Muscle layer of duodenum (tissue), 2 donors: ENCODE measurements around the gene GRIFIN.
"Not testable (repeated sequence)": the region's sequence is repeated elsewhere in the genome, so short reads cannot be mapped to it uniquely, and the experiment has no call there.

Experiments
- H3K27ac ChIP-seq: one replicate; pipeline ENCODE4 v1.7.0; 2013; ENCODE audit warnings: mild to moderate bottlenecking, low read length
- H3K27me3 ChIP-seq: one replicate; pipeline ENCODE4 v1.7.0; 2013; ENCODE audit warnings: low read depth, mild to moderate bottlenecking, control low read depth, low read length
- H3K36me3 ChIP-seq, 2 donors: one replicate each; pipeline ENCODE4 v1.7.0; 2013; ENCODE audit warnings: low read length in 2 of 2, control low read depth in 1 of 2, mild to moderate bottlenecking in 1 of 2; ENCODE audit not compliant: insufficient read depth in 2 of 2, control insufficient read depth in 1 of 2
- H3K4me1 ChIP-seq, 2 donors: one replicate each; pipeline ENCODE4 v1.7.0; 2013; ENCODE audit warnings: low read length in 2 of 2, mild to moderate bottlenecking in 2 of 2, control low read depth in 1 of 2, moderate library complexity in 1 of 2; ENCODE audit not compliant: insufficient read depth in 2 of 2, control insufficient read depth in 1 of 2
- H3K4me3 ChIP-seq, 2 donors: one replicate each; pipeline ENCODE4 v1.7.0; 2013; ENCODE audit warnings: low read length in 2 of 2, low read depth in 1 of 2, mild to moderate bottlenecking in 1 of 2
- H3K9me3 ChIP-seq, 2 donors: one replicate each; pipeline ENCODE4 v1.7.0; 2013; ENCODE audit warnings: low read length in 2 of 2, control low read depth in 1 of 2, mild to moderate bottlenecking in 1 of 2; ENCODE audit not compliant: control insufficient read depth in 1 of 2
- donor health status: healthy.

Gene GRIFIN

DNA sequence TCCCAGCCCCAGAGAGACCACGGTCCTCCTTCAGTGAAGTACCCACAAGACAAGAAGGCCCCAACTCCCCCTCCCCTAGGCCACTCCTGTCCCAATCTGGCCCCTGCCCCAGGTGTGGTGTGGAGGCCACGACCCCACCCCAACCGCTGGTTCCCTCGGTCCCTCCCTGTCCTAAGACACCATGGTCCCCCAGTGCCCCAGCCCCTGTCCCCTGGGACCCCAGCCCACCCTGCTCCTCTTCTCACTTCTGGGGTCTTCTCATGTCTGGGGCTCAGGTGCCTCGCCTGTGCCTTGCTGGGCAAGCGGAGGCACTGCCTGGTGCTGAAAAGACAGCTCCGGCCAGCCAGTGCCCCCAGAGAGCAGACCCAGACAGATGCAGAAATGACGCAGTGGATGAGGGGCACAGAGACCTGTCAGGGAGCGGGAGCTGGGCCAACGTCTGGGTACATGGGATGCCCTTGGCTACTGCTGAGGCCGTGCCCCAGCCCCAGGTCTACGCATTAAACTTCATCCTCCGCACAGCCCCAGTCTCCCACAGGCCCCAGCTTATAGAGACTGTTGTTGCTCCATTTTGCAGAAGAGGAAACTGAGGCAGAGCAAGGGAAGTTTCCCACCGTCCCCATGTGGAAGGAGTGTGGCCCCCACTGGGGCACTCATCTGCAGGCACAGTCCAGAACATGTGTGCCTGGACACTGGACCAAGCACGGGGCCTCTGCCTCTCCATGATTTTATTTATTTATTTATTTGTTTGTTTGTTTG is 14.8 kb downstream of the GRIFIN start:
- H3K9me3 ChIP-seq, result no peaks in the 10 kb centered on the region
- H3K27me3 ChIP-seq, result no peaks in the 10 kb centered on the region
- no peaks in the 10 kb centered on the region for H3K4me1 ChIP-seq
- no peak overlapping the region for H3K27ac ChIP-seq
- no peak overlapping the region for H3K4me3 ChIP-seq
- no peaks in the 10 kb centered on the region for H3K36me3 ChIP-seq

DNA sequence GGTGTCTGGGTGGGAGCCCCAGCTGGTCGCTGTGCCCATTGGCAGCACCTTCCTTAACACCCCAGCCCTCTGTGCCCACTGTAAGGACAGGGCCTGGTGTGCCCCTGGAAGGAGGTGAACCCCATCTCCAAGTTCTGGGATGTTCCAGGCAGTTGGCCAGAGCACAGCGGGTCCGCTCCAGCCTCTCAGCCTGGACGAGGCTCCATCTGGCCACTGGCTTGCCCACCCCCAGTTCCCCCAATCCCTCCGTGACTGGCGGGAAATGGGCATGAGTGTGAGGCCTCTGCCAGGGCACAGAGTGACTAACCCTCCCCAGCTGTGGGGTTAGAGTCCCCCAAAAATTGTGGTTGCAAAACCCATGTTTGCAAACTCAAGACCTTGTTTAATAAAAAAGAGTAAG is 15.6 kb downstream of the GRIFIN start:
- Histone ChIP-seq H3K27ac (no peak overlapping the region), H3K4me3 (no peak overlapping the region), H3K9me3 (no peaks in the 10 kb centered on the region)

DNA sequence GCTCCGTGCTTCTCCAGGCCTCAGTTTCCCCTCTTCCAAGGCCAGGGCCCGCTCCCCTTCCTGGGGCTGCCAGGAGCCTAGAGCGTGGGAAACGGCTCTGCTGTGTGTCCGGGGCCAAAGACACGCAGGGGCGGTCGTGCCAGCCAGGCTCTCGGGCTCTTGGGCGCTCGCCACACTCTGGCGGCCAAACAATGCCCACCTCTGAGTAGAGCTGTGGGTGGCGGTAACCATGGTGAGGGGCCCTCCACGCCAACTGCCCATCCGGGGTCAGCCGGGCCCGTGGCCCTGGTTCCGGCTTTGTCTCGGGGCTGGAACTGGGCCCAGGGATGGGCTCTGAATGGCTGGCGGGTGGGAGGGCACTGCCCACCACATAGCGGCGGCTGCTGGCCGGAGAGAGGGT is 16.0 kb downstream of the GRIFIN start:
- H3K4me1 ChIP-seq, result no peaks in the 10 kb centered on the region
- no peaks in the 10 kb centered on the region for H3K9me3 ChIP-seq
- no peaks in the 10 kb centered on the region for H3K36me3 ChIP-seq
- no peak overlapping the region for H3K4me3 ChIP-seq
- H3K27ac ChIP-seq, result no peak overlapping the region
- H3K27me3 ChIP-seq, result no peaks in the 10 kb centered on the region

More for the DNA sequence above, 15.6 kb downstream of the GRIFIN start:
- Histone ChIP-seq H3K27me3 (no peaks in the 10 kb centered on the region), H3K4me1 (no peaks in the 10 kb centered on the region), H3K36me3 (no peaks in the 10 kb centered on the region)

DNA sequence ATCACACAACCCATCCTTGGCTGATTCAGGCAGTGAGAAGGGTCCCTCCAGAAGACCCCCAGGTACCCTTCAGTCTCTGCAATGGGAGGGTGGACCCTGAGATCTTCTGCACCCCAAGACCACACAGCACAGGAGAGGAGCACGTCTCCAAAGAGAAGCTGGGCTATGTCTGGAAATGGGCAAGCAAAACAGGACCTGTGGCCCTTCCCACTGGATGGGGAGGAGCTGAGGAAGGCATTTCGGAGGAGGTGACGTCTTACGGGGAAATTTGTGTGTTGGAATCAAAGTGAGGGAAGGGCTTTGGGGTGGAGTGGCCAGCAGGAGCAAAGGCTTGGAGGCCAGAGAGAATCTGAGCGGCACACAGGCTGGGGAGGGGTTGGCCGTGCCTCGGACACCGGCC is 16.5 kb downstream of the GRIFIN start:
- Histone ChIP-seq H3K4me3 (no peak overlapping the region), H3K27me3 (no peaks in the 10 kb centered on the region), H3K9me3 (no peaks in the 10 kb centered on the region), H3K4me1 (no peaks in the 10 kb centered on the region), H3K27ac (no peak overlapping the region), H3K36me3 (no peaks in the 10 kb centered on the region)

DNA sequence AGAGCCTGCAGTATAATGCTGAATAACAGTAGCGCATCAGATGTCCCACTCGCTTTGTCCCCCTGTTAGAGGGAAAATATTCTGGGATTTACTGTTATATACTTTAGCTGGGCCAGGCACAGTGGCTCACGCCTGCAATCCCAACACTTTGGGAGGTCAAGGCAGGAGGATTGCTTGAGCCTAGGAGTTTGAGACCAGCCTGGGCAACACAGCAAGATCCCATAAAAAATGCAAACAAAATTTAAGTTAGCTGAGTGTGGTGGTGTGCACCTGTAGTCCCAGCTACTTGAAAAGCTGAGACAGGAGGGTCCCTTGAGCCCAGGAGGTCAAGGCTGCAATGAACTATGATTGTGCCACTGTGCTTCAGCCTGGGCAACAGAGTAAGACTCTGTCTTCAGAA is 22.3 kb downstream of the GRIFIN start:
- H3K9me3 ChIP-seq, H3K27ac ChIP-seq, H3K4me3 ChIP-seq, H3K36me3 ChIP-seq, H3K27me3 ChIP-seq: not testable (repeated sequence)
- peaks cover 0 to 12% of the 10 kb centered on the region in 2 donors for H3K4me1 ChIP-seq

DNA sequence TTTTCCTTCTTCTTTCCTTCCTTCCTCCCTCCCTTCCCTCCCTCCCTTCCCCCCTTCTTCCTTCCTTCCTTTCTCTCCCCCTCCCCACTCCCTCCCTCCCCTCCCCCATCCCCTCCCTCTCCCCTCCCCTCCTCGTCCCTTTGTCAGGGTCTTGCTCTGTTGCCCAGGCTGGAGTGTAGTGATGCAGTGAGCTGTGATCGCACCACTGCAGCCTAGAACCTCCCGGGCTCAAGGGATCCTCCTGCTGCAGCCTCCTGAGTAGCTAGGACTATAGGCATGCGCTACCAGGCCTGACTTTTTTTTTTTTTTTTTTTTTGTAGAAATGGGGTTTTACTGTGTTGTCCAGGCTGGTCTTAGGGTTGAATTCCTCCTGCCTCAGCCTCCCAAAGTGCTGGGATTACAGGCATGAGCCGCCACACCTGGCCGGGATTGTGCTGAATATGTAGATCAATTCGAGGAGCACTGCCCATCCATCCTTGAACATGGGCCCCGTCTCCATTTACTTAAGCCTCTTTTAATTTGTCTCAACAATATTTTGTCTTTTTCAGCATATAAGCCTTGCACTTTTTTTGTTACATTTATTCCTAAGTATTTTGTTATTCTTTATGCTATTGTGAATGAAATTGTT is 23.4 kb downstream of the GRIFIN start:
- H3K4me1 ChIP-seq, result peaks cover 0 to 12% of the 10 kb centered on the region in 2 donors
- no peaks in the 10 kb centered on the region for H3K9me3 ChIP-seq
- no peaks in the 10 kb centered on the region for H3K27me3 ChIP-seq
- no peak overlapping the region for H3K27ac ChIP-seq
- H3K36me3 ChIP-seq, result no peaks in the 10 kb centered on the region
- H3K4me3 ChIP-seq, result no peak overlapping the region

DNA sequence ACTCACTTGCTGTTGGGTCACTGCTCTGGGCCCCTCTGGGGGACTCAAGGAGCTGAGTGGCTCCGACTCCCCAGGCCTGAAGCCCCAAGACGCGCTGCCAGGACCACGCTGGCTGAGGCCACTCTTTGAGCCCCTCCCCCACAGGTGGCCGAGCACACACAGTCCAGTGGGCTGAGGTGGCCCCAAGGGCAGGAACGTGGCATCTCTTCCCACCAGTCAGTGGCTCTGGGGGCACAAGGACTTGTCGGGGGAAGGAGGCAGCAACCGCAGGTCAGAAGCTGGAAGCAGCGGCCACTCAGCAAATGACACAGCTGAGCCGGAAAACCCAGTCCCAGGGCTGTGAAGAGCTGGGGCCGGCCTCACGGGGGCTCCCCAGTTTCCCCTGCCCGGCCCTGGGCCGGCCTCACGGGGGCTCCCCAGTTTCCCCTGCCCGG is 24.1 kb downstream of the GRIFIN start:
- Histone ChIP-seq H3K27me3 (no peaks in the 10 kb centered on the region), H3K27ac (no peak overlapping the region), H3K4me1 (peaks cover 0 to 12% of the 10 kb centered on the region in 2 donors), H3K4me3 (peak overlapping the region; percentile 50), H3K9me3 (no peaks in the 10 kb centered on the region), H3K36me3 (no peaks in the 10 kb centered on the region)

DNA sequence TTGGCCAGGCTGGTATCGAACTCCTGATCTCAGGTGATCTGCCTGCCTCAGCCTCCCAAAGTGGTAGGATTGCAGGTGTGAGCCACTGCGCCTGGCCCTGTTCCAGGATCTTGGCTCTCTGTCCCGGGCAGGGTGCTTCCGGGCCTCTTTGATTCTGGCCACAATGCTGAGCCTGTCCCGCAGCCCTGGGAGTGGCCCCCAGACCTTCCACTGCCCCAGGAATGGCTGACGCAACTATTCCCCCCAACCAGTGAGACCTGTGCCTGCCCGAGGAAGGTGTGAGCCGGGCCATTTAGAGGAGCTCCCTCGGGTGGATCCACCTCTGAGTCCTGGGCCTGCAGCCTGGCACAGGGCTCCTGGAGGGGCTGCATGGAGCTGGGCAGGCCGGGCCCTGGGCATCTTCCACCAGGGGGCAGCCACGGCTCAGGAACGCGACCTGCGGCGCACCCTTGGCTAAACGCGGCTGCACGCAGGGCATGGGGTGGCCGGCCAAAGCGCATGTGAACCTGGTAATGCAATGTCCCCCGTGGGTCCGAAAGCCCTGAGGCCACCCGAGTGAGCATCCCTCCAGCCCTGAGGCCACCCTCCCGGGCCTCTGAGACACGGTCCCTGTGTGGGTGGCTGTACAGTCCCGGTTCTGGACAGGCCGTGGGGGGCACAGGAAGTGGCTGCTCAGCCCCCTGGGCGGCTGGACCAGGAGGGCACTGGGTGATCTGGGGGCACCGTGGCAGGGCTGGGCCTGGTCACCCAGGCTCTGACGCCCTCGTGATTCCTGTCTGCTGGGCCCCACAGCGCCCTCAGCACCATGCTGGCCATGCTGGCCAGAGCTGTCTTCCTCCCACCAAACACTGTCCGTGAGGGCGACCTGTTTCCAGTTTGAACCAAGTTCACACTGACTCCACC is 24.8 kb downstream of the GRIFIN start:
- Histone ChIP-seq H3K27ac (no peak overlapping the region), H3K27me3 (no peaks in the 10 kb centered on the region), H3K9me3 (no peaks in the 10 kb centered on the region), H3K36me3 (no peaks in the 10 kb centered on the region), H3K4me3 (peak overlapping the region; percentile 50), H3K4me1 (peaks cover 0 to 12% of the 10 kb centered on the region in 2 donors)

DNA sequence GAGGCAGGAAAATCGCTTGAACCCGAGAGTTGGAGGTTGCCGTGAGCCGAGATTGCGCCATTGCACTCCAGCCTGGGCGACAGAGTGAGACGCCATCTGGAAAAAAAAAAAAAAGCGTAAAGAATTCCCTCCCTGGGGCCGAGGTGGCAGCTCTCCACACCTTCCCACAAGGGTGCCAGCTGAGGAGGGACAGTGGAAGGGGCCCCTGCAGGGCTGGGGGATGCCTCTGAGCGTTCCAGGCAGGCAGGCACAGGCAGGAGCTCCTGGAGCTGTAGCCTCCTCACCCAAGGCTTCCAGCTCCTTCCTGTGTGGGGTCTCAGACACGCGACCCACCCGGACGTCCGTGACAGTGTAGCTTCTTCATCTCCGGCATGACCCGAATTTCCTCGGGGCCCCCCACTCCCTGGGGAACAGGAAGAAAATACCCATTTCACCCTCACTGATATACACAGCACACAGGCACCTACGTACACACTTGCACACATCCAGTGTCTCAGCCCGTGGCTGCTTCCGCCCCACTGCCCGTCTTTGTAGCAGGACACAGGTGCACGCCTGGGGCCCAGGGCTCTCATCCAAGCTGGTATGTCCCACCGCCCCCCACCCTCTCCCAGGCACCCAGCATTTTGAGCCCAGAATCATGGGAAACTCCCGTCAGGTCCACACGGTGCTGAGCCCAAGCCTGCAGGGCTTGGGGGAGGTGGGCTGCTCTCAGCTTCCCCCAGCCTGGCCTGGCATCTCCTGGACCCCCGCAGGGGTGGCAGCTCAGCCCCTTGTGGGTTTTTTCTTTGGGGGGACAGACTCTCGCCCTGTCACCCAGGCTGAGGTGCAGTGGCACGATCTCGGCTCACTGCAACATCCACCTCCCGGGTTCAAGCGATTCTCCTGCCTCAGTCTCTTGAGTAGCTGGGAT is 25.7 kb downstream of the GRIFIN start:
- Histone ChIP-seq H3K27ac (no peak overlapping the region), H3K36me3 (no peaks in the 10 kb centered on the region), H3K4me3 (no peak overlapping the region), H3K4me1 (peaks cover 0 to 12% of the 10 kb centered on the region in 2 donors), H3K27me3 (no peaks in the 10 kb centered on the region), H3K9me3 (no peaks in the 10 kb centered on the region)

DNA sequence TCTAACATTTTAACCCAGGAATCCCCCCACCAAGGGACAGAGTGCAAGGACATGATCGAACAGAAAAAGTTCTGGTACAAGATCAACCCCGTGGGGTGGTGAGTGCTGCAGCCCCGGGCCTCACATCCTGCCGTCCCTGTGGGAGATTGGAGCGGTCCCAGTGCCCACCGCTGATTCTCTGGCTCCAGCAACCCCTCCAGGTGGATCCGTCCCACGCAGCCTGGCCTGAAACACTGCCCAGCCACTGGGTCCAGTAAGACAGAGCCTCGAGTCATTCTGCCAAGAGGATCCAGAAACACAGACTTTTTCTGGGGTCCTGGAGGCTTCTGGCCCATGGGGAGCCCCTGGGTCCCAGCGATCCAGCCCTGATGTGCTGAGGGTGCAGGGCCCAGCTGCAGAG is 29.5 kb downstream of the GRIFIN start:
- Histone ChIP-seq H3K9me3 (no peaks in the 10 kb centered on the region), H3K27me3 (no peaks in the 10 kb centered on the region), H3K4me3 (no peak overlapping the region), H3K4me1 (peaks cover 0 to 12% of the 10 kb centered on the region in 2 donors), H3K36me3 (no peaks in the 10 kb centered on the region), H3K27ac (no peak overlapping the region)
